ENCODE data around the gene RAB22A.
A peak's percentile ranks its signal among the peaks of the same experiment; 100 is the strongest.
"Not testable (repeated sequence)": the region's sequence is repeated elsewhere in the genome, so short reads cannot be mapped to it uniquely, and the experiment has no call there.

RAB22A gene

DNA sequence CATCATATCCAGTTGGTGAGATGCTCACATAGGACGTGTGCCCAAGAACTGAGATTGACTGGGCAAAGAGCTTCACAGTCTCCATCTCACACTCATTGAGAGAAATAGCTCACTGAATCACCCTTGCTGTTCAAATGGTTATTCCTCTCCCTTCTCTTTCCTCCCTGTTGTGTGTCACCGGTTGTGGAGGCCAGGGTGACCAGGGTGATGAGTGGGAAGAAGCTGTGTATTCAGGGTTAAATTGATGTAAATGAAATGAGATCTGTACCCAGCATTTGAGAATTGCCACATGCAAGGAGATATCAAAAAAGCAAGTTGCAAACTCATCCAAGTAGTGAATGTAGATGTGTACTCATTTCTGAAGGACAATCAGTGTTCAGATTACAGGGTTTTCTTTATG lies 43.0 kb downstream of the RAB22A start:
- DNase-seq, result no peak

DNA sequence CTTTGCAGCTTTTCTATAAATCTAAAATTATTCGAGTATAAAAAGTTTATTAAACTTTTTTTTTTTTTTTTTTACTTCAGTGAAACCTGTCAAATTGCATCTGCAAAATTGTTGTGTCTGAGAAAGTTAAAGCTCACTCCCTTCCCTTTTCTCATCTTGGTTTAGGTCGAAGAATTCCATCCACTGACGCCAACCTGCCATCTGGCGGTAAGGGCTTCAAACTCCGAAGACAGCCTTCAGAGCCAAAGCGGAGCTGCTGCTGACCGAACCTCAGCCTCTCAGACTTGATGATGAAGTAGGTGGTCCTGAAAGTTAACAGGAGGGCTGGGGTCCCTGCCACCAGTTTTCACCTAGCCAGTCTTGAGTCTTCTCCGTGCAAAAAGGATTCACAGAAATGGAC lies 49.9 kb downstream of the RAB22A start:
- DNase-seq, result no peak

DNA sequence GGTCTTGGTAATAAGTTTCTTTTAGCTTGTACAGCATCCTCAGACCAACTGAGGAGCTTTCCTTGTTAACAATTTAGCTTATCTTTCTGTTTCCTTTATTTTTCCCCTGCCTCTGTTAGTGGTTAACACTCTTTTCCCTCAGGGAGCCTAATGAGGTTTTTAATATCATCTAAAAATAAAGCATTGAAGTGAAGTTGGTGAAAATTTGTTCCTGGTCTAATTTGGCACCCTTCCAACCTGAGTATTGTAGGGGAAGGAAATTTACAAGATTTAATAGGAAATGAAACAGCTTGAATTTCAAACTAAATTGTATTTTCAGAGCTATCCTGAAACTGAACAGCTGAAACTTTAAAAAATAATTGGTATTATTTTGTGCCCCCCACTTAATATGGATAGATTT lies 51.4 kb downstream of the RAB22A start:
- no peak for DNase-seq

DNA sequence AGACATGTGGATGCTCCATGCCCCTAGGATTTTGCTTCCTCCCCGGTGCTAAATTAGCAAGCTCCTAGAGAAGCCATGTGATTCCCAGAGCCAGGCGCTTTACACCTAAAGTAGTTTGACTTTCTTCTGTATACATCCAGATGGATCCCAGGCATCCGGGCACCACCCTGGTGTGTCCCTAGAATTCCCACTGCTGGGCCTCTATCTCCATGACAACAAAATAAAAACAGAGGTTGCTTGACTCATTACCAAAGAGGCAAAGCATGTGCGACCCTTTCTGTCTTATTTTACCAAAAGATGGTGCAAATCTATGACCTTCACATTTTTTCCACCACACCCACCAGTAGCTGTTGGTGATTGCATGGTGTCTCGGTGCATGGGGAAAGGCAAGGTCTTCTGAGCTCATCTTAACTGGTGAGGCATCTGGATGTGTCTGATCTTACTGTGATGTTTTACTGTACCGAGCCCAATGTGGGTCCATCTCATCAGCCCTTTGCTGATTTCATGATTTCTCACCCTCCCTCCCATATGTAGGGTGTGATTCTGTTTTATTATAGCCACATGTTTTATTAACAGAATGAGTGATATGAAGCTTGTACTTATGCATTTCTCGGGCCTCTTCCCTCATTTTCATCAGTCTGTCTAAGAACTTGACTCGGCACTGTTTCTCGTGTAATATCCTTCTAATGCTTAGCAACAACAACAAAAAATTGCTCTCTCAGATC lies 52.1 kb downstream of the RAB22A start:
- DNase-seq, result no peak

DNA sequence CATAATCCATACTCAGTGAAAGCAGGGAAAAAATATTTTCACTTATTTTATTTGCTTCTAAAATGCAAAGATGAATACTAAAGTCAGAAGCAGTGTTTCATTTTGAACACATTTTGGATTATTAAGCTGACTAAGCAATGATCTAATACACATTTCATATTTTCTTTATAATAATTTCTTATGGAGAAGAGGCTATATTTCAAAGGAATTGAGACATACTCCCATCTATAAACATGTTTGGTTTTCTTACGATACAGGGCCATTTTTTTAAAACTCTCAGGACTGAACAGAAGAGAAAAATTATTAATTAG lies 52.6 kb downstream of the RAB22A start:
- no peak for DNase-seq

DNA sequence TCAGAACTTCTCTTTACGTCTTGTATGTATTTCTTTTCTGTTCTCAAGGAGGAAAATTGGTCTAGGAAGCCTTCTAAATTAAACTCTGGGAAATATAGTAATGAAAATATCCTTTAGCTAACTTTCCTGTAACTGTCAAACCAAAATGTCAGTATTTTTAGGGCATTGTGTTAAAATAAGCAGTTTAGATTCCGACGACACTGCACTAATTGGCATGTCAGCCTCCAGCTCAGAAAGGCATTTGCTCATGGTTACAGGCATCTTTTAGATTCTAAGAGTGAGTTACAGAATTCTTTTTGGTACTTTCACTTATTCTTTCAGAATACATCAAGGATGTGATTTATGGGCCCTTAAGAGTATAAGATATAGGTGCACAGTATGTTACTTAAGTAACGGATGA lies 53.5 kb downstream of the RAB22A start:
- no peak for DNase-seq

DNA sequence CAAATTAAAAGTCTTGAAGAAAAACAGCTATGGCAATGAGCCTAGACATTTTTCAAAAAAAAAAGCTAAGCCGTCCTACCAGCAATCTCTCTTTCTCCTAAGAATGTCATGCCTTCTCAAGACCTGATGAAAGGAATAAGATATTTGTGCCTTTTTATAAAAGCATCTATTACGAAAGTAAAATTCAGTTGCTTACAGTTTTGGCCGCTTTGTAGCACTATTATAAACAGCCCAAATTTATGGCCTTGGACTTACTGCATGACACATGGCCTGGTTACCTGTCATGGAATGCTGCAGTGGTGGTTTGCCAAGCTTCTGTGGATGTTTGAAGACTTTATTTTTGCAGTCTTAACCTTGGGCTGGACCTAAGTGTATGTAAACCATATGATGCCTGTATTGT lies 57.4 kb downstream of the RAB22A start:
- DNase-seq, result no peak

DNA sequence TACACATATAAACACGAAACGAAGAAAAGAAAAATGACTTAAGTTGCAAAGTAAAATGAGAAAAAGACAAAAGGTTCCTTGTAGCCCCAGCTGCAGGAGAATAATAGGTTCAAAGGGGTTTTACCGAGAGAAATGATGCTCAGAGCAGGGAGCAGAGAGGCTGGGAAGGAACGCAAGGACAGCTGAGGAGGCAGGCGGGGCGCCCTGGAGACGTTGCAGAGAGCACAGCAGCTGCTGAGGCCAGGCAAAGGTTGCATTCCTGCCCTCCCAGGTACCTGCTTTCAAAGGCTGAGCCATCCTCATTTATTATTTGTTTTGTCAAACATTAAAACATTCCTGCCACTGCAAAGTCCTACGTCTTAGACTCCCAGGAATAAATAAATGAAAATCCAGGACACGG lies 63.3 kb downstream of the RAB22A start:
- no peak for DNase-seq

DNA sequence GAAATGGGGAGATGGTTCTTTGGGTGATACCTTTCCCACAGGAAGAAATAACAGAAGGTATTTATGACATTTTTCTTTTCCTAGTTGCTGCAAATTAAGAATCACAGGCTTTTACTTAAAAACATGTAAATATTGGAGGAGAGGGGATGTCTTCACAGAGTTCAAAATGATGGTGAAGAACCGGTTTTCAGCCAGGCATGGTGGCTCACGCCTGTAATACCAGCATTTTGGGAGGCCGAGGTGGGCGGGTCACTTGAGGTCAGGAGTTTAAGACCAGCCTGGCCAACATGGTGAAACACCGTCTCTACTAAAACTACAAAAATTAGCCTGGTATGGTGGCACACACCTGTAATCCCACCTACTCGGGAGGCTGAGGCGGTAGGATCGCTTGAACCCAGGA lies 63.8 kb downstream of the RAB22A start:
- not testable (repeated sequence) for DNase-seq

DNA sequence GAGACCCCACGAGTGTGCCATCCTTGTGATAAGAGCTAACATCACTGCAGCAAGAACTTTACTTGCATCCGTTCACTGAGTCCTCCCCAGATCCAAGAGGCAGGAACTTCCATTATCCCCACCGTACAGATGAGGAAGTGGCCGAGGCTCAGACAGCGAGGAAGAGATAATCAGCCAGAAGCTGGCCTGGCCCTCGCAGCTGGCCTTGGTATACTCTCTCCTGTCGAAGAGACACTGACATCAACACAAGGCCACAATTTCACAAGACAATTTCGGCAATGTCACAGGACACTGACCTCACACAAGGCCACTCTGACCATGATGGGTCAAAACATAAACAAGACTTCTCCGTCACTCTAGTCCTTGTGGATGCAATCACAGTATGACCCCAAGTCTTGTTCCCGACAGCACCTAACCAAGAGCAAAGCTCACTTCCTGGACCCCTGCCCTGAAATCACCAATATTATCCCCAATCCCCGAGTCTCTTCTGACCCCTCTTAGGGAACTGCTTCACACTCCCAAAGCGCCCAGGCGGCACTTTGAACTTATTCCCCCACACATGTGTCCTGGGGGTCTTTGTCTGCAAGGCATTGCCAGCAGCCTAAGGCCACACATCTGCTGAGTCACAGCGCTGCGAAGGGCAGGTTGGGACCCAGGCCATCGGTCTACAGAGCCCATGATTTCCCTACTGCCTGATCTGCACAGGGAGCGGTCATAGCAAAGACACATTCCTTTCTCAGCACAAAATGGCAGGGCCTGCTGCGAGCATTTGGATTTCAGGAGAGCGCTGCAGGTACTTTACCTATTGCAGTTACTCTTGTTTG lies 64.7 kb downstream of the RAB22A start:
- no peak for DNase-seq

DNA sequence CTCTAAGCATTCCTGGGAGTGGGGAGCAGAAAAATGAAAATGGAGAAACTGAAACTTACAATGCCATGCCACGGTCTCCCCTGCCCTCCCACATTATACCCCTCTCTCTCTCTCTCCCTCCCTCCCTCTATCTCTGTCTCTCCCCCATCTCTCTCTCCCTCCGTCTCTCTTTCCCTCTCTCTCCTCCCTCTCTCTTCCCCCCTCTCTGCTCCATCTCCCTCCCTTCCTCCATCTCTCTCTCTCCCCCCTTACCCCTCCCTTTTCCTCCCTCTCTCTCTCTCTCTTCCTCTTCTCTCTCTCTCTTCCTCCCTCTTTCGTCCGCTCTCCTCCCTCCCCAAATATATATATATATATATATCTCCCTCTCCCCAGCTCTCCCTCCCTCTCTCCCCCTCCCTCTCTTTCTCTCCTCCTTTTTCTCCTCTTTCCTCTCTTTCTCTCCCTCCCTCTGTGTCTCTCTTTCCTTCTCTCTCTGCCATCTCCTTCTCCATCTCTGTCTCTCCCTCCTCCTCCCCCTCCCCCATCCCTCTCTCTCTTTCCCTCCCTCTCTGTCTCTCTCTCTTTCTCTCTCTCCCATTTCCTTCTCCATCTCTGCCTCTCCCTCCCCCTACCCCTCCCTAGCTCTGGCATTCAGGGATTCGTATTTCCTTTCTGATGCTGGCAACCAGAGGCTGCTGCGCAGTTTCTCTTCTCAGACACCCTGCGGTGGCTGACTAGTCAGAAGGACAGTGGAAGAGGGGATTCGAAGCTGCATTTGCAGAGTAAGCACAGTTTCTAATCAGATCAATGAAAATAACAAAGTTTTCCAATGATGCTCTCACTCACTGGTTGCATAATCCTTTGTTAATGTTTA lies 65.6 kb downstream of the RAB22A start:
- DNase-seq, result peak; percentile 29

DNA sequence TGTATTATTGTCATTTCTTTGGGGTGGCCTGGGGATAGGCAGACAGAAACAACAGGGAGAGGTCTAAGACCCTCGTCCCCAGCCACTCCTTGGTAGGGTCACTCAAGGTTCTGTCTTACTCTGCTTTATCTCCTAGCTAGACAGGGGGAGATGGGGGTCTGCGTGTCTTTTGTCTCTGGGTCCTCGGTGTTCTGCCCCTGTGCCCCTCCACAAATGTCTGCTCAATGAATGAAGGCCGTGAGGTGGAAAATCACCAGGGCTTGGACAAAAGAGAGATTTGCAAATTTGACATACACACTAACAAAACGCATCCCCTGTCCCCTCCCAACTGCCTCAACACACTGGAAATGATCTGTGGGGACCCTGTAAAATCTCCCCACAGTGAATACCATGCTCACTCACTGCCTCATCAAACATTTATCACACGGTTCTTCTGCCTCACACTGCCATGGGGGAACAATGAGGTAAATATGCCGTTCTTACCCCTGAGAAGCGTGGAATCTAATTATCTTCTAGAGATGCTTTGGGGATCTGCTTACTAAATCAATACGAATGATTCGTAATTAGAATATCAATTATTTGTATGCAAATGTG lies 66.3 kb downstream of the RAB22A start:
- no peak for DNase-seq

DNA sequence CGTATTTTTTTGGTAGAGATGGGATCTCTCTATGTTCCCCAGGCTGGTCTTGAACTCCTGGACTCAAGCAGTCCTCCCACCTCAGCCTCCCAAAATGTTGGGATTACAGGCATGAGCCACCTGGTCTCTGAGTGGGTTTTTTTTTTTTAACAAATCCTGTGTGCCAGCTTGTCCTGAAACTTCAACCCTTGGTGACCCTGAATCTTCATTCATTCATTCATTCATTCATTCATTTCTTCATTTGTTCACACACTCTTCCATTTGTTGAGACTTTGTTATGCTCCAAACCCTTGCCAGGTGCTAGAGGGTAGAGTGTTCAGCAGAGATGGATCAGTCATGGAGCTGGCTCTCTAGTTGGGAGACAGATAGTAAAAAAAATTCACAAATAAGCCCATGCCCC lies 67.5 kb downstream of the RAB22A start:
- DNase-seq, result no peak

DNA sequence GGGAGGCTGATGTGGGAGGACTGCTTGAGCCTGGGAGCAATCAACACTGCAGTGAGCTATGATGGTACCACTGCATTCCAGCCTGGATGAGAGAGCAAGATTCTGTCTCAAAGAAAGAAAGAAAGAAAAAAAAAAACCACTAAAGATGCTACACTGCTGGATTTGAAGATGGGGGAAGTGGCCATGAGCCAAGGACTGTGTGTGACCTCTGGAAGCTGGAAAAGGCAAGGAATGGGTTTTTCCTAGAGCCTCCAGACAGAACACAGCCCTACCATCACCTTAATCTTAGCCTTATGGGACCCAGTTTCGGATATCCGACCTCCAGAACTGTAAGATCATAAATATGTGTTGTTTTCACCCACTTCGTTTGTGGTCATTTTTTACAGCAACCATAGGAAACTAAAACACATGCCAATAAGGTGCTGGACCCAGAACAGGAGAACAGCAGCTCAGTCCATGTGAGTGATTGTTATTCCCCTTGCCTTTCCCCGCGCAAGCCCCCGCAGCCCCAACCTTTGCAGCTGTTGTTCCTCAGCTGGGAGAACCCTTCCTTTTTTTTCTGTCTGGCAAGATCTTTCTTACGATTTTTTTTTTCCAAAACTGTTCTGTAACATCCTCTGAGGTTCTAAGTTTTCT lies 68.4 kb downstream of the RAB22A start:
- DNase-seq, result no peak

DNA sequence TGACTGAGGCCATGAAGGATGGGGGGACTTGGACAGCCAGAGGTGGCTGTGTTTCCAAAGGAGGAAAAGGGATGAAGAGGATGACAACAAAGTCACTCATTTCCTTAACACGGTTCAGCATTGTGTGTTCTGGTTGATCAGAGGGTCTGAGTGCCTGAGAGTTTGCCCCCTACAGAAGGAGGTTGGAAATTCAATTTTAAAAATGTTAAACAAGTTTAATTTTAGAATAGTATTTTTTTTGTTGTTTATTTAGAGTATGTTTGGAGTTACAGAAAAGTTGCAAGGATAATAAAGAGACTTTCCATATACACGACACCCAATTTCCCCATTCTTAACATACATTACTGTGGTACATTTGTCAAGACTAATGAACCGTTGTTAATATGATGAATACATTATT lies 69.2 kb downstream of the RAB22A start:
- no peak for DNase-seq

DNA sequence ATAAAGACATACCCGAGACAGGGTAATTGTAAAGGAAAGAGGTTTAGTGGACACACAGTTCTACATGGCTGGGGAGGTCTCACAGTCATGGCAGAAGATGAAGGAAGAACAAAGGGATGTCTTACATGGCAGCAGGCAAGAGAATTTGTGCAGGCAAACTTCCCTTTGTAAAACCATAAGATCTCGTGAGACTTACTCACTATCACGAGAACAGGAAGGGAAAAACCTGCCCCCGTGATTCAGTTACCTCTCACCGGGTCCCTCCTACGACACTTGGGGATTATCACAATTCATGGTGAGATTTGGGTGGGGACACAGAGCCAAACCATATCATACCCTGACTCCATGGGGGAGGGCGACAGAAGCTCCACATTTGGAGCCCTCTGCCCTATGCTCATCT lies 72.1 kb downstream of the RAB22A start:
- no peak for DNase-seq

DNA sequence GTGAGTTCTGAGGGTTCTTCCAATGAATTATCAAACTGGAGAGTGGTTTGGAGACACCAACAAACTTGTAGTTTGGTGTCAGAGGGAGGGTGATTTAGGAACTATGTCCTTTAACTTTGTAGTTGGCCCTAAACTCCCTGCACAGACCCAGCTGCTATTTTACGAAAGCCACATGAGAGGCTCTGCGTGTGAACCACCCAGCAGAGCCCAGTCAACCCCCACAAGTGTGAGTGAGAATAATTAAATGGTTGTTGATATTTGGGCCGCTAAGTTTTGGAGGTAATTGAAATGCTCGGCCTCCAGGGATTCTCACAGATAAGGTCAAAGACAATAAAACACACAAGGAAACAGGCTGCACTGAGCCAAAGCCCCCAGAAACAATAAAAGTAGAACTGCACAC lies 72.6 kb downstream of the RAB22A start:
- no peak for DNase-seq

DNA sequence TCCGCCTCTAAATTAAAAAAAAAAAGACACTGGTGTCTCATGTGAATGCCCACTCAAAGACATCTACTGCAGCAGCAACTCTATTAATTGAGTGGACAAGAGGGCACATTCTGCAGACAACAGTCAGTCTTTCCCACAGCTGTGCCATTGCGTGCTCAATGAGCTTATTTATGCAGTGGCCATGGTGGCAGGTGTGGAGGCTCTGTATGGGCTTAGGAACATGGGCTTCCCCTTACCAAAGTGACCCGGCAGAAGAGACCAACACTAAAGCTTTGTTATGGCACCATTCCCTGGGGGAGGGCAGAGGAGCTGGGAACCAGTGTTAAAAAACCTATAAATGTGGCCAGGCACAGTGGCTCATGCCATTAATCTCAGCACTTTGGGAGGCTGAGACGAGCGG lies 75.3 kb downstream of the RAB22A start:
- no peak for DNase-seq

DNA sequence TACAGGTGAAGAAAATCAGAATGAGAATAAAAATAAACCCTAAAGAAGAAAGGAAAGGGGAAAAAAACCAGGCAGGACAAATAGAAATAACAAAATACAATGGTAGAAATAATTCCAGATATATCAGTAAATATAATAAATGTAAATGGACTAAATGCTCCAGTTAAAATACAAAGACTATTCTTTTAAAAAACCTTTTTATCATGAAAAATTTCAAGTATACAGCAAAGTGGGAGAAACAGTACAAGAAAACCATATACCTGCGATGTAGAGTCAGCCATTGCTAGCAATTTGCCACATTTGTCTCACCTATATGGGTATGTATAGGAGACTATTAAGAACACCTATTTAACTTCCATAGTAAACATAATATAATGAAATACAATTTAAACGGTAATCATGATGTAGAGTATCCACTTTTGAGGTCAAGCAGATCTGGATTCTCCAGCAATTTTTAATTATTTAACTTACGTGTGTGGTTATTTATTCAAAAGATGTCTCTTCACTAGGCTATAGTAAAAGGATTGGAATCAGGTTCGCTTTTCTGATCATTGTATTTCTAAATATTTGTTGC lies 78.6 kb downstream of the RAB22A start:
- DNase-seq, result no peak

DNA sequence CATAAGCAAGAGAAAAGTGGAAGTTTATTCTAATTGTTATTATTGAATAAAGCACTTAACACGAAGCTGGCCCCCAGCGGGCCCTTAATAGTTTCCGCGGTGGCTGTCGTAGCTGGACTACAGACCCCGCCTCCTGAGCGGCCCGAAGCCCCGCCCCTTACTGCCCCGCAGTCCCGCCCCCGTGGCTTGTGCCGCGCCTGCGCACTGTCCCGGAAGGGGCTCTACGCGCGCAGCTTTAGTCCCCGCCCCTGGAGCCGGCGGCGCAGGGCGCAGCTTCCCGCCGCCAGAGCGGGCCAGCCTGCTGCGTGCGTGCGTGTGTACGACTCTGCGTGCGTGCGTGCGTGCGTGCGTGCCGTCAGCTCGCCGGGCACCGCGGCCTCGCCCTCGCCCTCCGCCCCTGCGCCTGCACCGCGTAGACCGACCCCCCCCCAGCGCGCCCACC lies 79.4 kb downstream of the RAB22A start, which contains the start of gene VAPB:
TSS of gene VAPB (plus strand) at position 348 of the 442 bp plus-strand sequence. CDS start 231 bp downstream, outside the sequence.
- peak; percentile 96 for DNase-seq

DNA sequence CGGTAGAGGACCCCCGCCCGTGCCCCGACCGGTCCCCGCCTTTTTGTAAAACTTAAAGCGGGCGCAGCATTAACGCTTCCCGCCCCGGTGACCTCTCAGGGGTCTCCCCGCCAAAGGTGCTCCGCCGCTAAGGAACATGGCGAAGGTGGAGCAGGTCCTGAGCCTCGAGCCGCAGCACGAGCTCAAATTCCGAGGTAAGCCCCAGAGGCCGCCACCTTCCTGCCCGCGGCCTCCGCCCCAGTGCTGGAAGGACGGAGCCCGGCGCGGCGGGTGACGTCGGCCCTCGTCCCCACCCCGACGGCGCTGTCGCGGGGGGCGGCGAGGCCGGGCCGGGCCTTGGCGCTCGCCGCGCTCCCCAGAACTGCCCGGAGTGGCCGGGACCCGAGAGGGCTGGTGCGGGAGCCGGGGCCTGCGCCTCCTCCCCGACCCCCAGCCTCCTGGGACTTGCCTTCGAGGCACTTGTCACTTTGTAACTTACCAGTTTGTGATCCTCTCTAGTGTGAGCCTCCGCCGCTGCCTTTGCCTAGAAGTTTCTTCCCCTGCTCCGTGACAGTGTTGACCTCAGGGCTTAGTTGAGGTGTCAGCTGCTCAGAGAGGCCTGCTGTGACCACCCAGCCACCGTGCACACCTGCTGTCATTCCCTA lies 79.9 kb downstream of the RAB22A start:
- DNase-seq, result peak; percentile 61

All from NCI-H146 (cell line).